HepG2 (cell line): ENCODE measurements around the gene DRAP1. TPM values are rescaled to one million over a fixed set of nuclear protein-coding genes. Genes with fewer than 3 reads are reported as not detected.

Source experiments
- BRCA1 ChIP-seq: sonication (generic); formaldehyde crosslinking; IDR thresholded peaks from 2 replicates; pipeline ENCODE4 v1.4.0; 2020; ENCODE audit warnings: missing genetic modification reagents
- ETV5 ChIP-seq: IDR thresholded peaks from 2 replicates; pipeline ENCODE4 v1.6.1; 2018; ENCODE audit warnings: missing biosample characterization, missing genetic modification reagents, inconsistent platforms, borderline replicate concordance
- GABPA ChIP-seq, 2 experiments: IDR thresholded peaks; 2 replicates each; pipeline ENCODE4 v1.6.1; 2011 to 2016; ENCODE audit warnings: low read depth in 2 of 2, low read length in 1 of 2, missing biosample characterization in 1 of 2, missing genetic modification characterization in 1 of 2
- GLI4 ChIP-seq: sonication (generic); formaldehyde crosslinking; IDR thresholded peaks from 2 replicates; pipeline ENCODE4 v1.5.1; 2020; ENCODE audit warnings: missing genetic modification reagents, mild to moderate bottlenecking, moderate library complexity, borderline replicate concordance
- HDAC1 ChIP-seq: sonication (generic); formaldehyde crosslinking; IDR thresholded peaks from 2 replicates; pipeline ENCODE4 v1.5.1; 2020; ENCODE audit warnings: mild to moderate bottlenecking, missing genetic modification reagents
- RXRA ChIP-seq: sonication (generic); formaldehyde crosslinking; IDR thresholded peaks from 2 replicates; pipeline ENCODE4 v1.5.1; 2020; ENCODE audit warnings: missing genetic modification reagents
- SAP130 ChIP-seq: IDR thresholded peaks from 2 replicates; pipeline ENCODE4 v1.6.1; 2016; ENCODE audit warnings: low read depth
- SIN3A ChIP-seq: IDR thresholded peaks from 2 replicates; pipeline ENCODE4 v1.6.1; 2011; ENCODE audit warnings: low read depth, mild to moderate bottlenecking, control low read depth, low read length, borderline replicate concordance
- SOX13 ChIP-seq, 3 experiments: fragments of 450-650 bp in 1 of 3; sonication (generic) in 1 of 3; formaldehyde crosslinking in 1 of 3; IDR thresholded peaks in 2 of 3; conservative IDR thresholded peaks in 1 of 3; 2 replicates each; pipeline versions ENCODE4 v1.5.0 to v1.6.1; 2016 to 2020; ENCODE audit warnings: antibody characterized with exemption in 1 of 3, mild to moderate bottlenecking in 1 of 3, missing compliant biosample characterization in 1 of 3, missing genetic modification reagents in 1 of 3, moderate library complexity in 1 of 3
- SPEN ChIP-seq: sonication (generic); formaldehyde crosslinking; IDR thresholded peaks from 2 replicates; pipeline ENCODE4 v1.5.1; 2020; ENCODE audit warnings: low read depth, mild to moderate bottlenecking, missing genetic modification reagents
- TBX2 ChIP-seq: sonication (generic); formaldehyde crosslinking; IDR thresholded peaks from 2 replicates; pipeline ENCODE4 v1.5.0; 2020; ENCODE audit warnings: missing genetic modification reagents, mild to moderate bottlenecking, borderline replicate concordance
- ZBTB20 ChIP-seq: sonication (generic); formaldehyde crosslinking; IDR thresholded peaks from 2 replicates; pipeline ENCODE4 v1.8.1; 2023; ENCODE audit warnings: missing genetic modification reagents, low read depth, mild to moderate bottlenecking, borderline replicate concordance
- ZMYM2 ChIP-seq: sonication (generic); formaldehyde crosslinking; IDR thresholded peaks from 2 replicates; pipeline ENCODE4 v1.8.0; 2022; ENCODE audit warnings: mild to moderate bottlenecking, missing genetic modification reagents
- ZNF10 ChIP-seq: sonication (generic); formaldehyde crosslinking; IDR thresholded peaks from 2 replicates; pipeline ENCODE4 v1.4.0; 2020; ENCODE audit warnings: mild to moderate bottlenecking, low read depth, missing genetic modification reagents, borderline replicate concordance
- ZNF136 ChIP-seq: sonication (generic); formaldehyde crosslinking; IDR thresholded peaks from 2 replicates; pipeline ENCODE4 v1.8.1; 2022; ENCODE audit warnings: low read depth, mild to moderate bottlenecking, moderate library complexity, missing genetic modification reagents
- ZNF17 ChIP-seq: sonication (generic); formaldehyde crosslinking; IDR thresholded peaks from 2 replicates; pipeline ENCODE4 v1.5.0; 2020; ENCODE audit warnings: mild to moderate bottlenecking, missing genetic modification reagents
- ZNF225 ChIP-seq: sonication (generic); formaldehyde crosslinking; IDR thresholded peaks from 2 replicates; pipeline ENCODE4 v1.4.0; 2020; ENCODE audit warnings: mild to moderate bottlenecking, missing genetic modification reagents
- ZNF749 ChIP-seq: sonication (generic); formaldehyde crosslinking; IDR thresholded peaks from 2 replicates; pipeline ENCODE4 v1.8.0; 2022; ENCODE audit warnings: mild to moderate bottlenecking, missing genetic modification reagents, moderate library complexity, borderline replicate concordance
- polyA plus RNA-seq, 8 experiments: library from polyadenylated mRNA; depleted of rRNA in 3 of 8; stranded (reverse) in 7 of 8; unstranded in 1 of 8; fragments of >200 nt; fragmentation: Illumina TruSeq in 4 of 8; extraction: Trizol in 4 of 8; gene quantifications; 2 replicates each; pipeline versions ENCODE4 v1.2.1 to v1.2.3, GENCODE V29; 2011 to 2016; ENCODE audit warnings: low read depth in 4 of 8, missing spikeins in 1 of 8, mixed read lengths in 1 of 8; ENCODE audit not compliant: insufficient read depth in 1 of 8
- total RNA-seq, 5 experiments: library from RNA; depleted of rRNA; stranded (reverse); fragments of >200 nt; fragmentation: Illumina TruSeq; extraction: Trizol; gene quantifications; 2 replicates each; pipeline ENCODE4 v1.2.3, GENCODE V29; 2016; ENCODE audit warnings: low read depth in 1 of 5
- TF ChIP-seq, protein P1 (sequence below): sonication (generic); formaldehyde crosslinking; IDR thresholded peaks from 2 replicates; pipeline ENCODE4 v1.4.0; 2020; ENCODE audit warnings: mild to moderate bottlenecking, missing genetic modification reagents
- TF ChIP-seq, protein P2 (sequence below): sonication (generic); formaldehyde crosslinking; IDR thresholded peaks from 2 replicates; pipeline ENCODE4 v1.8.0; 2022; ENCODE audit warnings: mild to moderate bottlenecking, missing genetic modification reagents
- TF ChIP-seq, protein P3 (sequence below): sonication (generic); formaldehyde crosslinking; IDR thresholded peaks from 2 replicates; pipeline ENCODE4 v1.4.0; 2020; ENCODE audit warnings: missing genetic modification reagents

The DRAP1 gene
- total and polyA plus RNA-seq, 2 of the 13 experiments (the other 11 are each of a cell fraction or from before 2014, with no cell fraction given): 46.8 to 52.3 TPM

DNA sequence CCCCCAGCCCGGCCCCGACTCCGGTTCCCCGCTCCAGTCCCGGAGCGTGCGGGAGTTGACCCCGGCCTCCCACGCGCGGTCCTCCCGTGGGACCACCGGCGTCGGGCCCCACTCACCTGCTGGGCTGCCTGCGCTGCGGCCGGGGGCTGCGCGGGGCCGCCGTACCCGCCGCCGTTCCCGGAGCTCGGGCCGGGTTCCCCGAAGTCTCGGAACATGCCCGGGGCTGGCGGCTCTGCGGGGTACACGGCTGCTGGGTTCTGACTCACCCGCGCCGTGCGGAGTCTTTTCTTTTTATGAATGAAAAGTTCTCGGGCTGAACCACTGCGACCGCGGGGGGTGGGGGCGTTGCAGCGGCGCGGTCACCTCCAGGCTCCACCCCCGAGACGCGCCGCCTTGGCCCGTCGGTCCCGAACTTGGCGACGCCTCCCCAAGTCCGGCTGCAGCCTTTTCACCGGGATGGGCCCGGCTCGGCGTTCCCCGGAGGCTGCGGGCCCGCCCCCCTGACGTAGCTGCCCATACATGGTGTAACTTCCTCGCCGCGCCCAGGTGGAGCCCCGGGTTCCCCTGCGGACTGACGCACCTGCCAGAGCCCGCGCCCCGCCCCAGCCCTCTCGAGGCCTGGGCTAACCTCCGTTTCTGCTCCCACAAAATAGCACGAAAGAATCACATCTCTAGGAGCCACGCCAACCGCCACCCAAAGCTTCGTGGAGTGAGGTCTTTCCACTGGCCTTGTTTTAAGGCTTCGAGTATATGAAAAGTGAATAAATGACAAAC, 18.9 kb upstream of the DRAP1 start, which contains the start of gene FOSL1 (continued):
- TF ChIP-seq HDAC1 (peak; percentile 78), RXRA (CRISPR knock-in tag) (peak; percentile 27; the same call in 1 of the 2 replicates), GABPA (IDR thresholded peaks at IDR 0.05; ENCODE audit: low read depth, low read length) (no peak), GABPA (CRISPR knock-in tag; IDR thresholded peaks at IDR 0.05; ENCODE audit: low read depth) (peak; percentile 40; the same call in 1 of the 2 replicates), SIN3A (peak; percentile 88; the same call in 1 of the 2 replicates), ZMYM2 (CRISPR knock-in tag) (0 out of 2 replicates have a peak, but pooled peaks have one; percentile 18), SOX13 (IDR thresholded peaks at IDR 0.05) (no peak), SOX13 (CRISPR knock-in tag; conservative IDR thresholded peaks at IDR 0.05 in 1 of 2, IDR thresholded peaks at IDR 0.05 in 1 of 2) (peak; percentile 23 to 26; a peak in 1 of 4 replicates), ZNF136 (0 out of 2 replicates have a peak, but pooled peaks have one; percentile 54), TBX2 (CRISPR knock-in tag) (peak; percentile 60; the same call in 1 of the 2 replicates), ZBTB20 (CRISPR knock-in tag) (no peak), ZNF10 (CRISPR knock-in tag) (no peak), ETV5 (0 out of 2 replicates have a peak, but pooled peaks have one; percentile 12), SPEN (peak; percentile 50; the same call in 1 of the 2 replicates), ZNF17 (CRISPR knock-in tag) (no peak), SAP130 (CRISPR knock-in tag) (peak; percentile 94), BRCA1 (no peak), ZNF225 (CRISPR knock-in tag) (no peak), GLI4 (CRISPR knock-in tag) (no peak), ZNF749 (no peak)
- TF ChIP-seq, protein P1, sequence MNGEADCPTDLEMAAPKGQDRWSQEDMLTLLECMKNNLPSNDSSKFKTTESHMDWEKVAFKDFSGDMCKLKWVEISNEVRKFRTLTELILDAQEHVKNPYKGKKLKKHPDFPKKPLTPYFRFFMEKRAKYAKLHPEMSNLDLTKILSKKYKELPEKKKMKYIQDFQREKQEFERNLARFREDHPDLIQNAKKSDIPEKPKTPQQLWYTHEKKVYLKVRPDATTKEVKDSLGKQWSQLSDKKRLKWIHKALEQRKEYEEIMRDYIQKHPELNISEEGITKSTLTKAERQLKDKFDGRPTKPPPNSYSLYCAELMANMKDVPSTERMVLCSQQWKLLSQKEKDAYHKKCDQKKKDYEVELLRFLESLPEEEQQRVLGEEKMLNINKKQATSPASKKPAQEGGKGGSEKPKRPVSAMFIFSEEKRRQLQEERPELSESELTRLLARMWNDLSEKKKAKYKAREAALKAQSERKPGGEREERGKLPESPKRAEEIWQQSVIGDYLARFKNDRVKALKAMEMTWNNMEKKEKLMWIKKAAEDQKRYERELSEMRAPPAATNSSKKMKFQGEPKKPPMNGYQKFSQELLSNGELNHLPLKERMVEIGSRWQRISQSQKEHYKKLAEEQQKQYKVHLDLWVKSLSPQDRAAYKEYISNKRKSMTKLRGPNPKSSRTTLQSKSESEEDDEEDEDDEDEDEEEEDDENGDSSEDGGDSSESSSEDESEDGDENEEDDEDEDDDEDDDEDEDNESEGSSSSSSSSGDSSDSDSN: peak; percentile 50
- TF ChIP-seq, protein P2, sequence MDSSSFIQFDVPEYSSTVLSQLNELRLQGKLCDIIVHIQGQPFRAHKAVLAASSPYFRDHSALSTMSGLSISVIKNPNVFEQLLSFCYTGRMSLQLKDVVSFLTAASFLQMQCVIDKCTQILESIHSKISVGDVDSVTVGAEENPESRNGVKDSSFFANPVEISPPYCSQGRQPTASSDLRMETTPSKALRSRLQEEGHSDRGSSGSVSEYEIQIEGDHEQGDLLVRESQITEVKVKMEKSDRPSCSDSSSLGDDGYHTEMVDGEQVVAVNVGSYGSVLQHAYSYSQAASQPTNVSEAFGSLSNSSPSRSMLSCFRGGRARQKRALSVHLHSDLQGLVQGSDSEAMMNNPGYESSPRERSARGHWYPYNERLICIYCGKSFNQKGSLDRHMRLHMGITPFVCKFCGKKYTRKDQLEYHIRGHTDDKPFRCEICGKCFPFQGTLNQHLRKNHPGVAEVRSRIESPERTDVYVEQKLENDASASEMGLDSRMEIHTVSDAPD (CRISPR knock-in tag): 0 out of 2 replicates have a peak, but pooled peaks have one; percentile 35
- TF ChIP-seq, protein P3, sequence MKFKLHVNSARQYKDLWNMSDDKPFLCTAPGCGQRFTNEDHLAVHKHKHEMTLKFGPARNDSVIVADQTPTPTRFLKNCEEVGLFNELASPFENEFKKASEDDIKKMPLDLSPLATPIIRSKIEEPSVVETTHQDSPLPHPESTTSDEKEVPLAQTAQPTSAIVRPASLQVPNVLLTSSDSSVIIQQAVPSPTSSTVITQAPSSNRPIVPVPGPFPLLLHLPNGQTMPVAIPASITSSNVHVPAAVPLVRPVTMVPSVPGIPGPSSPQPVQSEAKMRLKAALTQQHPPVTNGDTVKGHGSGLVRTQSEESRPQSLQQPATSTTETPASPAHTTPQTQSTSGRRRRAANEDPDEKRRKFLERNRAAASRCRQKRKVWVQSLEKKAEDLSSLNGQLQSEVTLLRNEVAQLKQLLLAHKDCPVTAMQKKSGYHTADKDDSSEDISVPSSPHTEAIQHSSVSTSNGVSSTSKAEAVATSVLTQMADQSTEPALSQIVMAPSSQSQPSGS: peak; percentile 52; the same call in 1 of the 2 replicates
